GM19324 (cell line): Measurements from ENCODE around the gene RAB15.

Experiments
- ATAC-seq: cut with Tn5 transposase; IDR thresholded peaks from one replicate; pipeline ENCODE4 v1.9.1; 2021; ENCODE audit warnings: mild to moderate bottlenecking, moderate library complexity; ENCODE audit not compliant: unreplicated experiment, low FRiP score

The RAB15 gene

DNA sequence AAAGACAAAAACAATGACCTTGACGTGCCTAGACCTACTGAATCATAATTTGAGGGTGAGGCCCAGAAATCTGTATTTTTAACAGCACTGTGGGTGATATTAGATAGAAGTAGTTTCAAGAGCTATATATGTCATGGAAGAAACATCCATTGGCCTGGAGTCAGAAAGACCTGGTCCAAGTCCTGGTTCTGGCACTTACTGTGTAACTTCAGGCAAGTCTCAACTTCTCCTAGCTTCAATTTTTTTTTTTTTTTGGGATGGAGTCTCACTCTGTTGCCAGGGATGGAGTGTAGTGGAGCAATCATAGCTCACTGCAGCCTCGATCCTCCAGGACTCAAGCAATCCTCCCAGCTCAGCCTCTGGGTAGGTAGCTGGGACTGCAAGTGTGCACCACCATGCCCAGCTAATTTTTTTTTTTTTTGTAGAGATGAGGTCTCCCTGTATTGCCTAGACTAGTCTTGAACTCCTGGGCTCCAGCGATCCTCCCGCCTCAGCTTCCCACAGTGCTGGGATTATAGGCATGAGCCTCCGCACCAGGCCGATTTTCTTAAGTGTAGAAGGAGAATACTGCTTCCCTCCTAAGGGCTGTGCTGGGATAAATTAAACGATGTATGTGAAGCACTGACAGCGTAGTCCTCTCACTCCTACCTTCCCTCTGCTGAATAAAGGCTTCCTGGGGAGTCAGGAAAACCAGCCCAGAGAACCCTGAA is 15.3 kb downstream of the RAB15 start:
- ATAC-seq, result no peak

DNA sequence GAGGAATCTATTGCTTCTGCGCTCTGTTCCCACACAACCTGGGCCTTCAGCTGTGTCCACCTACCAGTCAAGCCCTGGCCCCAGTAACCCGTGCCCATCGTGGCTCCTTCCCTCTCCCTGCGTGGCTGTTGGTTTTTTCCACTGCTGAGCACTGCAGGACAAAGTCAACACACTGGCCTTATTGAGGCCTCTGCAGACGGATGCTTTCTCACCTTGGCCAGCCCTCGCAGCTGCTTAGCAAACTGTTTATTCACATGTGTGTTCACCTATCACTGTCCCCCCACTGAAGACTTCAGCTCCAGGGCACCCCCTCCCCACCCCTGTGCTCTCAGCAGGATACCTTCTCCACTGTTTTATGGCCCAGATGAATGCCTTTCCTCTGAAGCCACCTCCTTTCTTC is 16.8 kb downstream of the RAB15 start:
- no peak for ATAC-seq

DNA sequence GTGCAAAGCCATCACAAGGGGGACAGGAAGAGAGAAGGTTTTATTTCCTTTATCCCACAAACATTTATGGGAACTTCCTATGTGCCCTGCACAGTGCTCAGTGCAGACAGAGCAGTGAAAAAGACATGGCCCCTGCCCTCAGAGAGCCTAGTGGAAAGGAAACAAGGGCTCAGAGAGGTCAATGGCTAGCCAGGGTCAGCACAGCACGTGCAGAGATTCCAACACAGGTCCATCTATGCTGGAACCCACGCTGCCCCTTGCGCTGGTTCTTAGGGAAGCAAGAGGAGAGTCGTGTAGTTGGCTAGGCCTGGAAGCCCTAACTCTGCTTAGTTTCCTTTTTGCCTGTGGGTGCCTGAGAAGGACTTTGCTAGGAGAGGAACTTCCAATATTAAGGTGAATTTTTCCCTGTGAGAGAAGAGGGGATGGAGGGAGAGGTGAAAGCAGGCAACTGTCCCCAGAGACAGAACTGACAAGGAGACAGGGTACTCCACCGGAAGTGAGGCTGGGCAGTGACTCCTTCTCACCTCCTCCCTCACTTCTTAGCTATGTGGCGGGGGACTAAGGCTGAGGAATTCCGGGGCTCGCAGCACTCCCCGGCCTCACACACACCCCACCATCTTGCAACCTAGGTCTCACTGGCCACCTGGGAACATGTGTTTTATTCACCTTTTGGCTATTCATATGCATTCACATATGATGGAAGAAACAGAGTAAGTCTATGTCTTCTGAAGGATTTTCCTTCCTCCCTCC is 17.5 kb downstream of the RAB15 start:
- no peak for ATAC-seq

DNA sequence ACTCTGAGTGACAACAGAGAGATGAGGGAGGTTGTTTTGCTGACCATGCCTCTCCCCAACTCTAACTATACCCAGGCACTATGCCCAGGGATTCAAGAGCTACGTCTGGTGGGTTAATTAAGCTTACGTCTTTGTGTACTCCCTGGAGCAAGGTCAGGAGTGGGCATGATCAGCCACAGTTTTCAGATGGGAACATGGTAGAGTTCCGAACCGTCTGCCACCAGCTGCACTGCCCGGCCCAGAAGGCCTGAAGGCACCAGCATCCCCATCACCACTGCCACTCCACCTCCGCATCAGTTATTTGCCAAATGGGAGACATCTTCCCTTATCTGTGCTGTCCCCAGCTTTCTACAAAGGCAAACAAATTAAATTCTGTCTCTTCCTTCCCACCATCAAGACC is 18.5 kb downstream of the RAB15 start:
- ATAC-seq, result no peak

DNA sequence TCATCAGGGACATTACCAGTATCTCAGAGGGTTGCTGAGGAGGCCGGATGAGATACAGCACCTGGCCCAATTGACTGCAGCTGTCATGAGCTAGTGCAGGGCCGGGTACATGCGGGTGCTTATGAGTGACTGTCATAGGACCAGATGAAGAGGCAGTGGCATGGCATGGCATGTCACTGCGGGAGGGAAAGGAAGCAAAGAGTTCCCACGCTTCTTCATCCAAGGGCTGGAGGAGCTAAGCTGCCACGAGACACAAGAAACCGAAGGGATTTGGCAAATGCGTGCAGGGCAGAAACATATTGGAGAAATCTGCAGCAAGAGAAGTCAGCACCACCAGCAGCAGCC is 18.9 kb downstream of the RAB15 start:
- ATAC-seq, result no peak

DNA sequence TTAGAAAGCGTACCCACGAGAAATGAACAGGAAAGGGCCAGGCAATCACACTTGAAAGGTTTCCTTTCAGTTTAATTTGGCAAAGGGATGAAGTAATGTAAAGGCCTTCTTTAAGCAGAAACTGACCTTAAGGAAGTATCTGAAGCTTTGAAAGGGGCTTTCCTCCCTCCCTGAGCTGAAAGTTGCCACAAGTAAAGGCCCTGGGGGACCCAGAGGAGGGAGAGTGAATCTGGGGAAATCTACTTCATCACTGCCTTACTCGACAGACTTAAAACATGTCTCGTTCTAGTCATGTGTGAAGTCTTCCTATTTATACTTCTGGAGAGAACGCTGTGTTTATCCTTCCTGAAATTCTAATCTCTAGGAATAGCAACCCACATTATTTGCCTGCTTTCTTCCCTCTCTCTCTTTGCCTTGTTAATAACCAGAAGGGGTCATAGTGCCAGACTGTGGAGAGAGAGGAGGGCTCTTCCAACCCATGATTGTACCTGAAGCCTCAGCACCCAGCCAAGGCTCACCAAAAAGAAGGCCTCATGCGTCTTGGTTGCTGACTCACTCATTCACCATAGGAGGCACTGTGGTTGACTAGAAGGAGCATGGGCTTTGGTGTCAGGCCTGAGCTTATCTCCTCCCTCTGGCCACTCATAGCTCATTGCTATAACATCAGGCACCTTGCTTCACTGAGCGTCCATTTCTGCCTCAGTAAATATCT is 19.4 kb downstream of the RAB15 start:
- no peak for ATAC-seq

DNA sequence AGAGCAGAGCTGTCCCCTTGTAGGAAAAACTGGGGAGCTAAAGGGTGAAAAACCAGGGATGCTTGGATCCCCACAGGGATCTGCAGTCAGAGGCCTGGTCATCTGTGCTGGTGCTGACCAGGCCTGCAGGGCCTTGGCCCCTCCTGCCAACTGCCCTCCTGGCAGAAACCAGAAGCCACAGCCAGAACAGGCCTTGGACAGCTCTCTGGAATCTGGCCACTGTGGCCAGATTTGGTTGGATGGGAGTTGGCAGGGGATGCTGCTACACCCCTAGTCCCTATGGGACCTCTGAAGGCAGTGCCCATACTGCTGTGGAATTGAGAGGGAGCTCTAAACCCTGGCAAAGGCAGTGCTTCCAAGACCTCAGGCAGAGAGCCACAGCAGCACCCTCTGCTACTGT is 20.4 kb downstream of the RAB15 start:
- ATAC-seq, result no peak

DNA sequence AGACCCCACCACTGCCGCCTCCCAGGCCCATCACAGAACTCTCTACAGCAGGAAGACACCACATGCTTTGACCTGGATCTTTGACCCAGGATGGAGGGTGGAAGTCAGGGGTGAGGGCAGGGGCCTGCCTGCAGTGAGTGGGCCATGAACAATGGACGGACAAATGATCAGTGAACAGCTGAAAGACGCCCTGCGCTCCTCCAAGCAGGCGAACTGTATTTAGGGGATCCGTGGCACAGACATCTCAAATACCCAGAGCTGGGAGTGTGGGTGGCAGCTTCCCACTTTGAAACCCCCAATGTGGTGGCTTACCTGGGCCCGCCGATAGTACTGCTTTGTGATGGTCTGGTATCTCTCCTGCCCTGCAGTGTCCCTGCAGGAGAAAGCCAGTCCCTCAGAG is 20.8 kb downstream of the RAB15 start:
- no peak for ATAC-seq

DNA sequence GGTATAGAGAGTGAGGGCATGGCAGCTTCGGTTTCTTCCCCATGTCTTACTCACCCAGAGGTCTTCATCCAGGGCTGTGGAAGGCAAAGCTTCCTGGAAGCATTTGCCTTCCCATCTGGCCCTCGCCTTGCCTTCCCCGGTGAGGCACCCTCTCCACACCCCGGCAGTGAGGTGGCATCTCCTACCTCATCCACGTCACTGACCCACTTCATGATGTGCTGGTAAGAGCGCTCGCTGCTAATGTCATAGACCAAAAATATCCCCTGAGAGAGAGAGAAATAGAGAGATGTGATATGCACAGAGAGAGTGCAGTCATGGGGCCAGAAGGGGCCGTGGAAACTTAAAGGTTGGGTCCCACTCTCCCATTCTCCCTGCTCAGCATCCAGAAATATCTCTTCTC is 21.2 kb downstream of the RAB15 start:
- ATAC-seq, result no peak

DNA sequence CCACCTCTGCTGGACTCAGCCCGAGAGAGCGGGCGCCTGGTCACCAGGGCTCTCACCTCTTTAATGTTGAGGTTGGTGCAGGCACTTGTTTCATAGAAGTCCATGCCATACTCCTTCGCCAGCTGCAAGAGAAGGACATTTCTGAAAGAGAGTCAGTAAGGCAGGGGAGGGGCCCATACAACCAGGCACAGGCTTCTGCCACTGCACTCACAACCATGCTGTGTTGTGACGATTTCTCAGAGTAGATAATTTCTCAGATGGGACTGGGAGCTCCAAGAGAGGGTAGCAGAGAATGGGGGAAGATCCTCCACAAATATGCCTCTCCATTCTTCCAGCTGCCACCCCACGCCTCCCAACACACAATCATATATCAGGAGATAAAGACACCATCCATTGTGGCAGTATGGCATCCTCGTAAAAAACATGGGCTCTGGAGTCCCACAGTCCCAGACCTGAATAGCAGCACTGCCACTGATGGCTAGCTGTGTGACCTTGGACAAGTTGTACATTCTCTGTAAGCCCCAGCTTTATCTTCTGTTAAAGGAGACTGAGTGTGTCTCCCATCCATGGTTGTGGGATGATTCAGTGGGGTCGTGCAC is 23.4 kb downstream of the RAB15 start:
- ATAC-seq, result no peak

DNA sequence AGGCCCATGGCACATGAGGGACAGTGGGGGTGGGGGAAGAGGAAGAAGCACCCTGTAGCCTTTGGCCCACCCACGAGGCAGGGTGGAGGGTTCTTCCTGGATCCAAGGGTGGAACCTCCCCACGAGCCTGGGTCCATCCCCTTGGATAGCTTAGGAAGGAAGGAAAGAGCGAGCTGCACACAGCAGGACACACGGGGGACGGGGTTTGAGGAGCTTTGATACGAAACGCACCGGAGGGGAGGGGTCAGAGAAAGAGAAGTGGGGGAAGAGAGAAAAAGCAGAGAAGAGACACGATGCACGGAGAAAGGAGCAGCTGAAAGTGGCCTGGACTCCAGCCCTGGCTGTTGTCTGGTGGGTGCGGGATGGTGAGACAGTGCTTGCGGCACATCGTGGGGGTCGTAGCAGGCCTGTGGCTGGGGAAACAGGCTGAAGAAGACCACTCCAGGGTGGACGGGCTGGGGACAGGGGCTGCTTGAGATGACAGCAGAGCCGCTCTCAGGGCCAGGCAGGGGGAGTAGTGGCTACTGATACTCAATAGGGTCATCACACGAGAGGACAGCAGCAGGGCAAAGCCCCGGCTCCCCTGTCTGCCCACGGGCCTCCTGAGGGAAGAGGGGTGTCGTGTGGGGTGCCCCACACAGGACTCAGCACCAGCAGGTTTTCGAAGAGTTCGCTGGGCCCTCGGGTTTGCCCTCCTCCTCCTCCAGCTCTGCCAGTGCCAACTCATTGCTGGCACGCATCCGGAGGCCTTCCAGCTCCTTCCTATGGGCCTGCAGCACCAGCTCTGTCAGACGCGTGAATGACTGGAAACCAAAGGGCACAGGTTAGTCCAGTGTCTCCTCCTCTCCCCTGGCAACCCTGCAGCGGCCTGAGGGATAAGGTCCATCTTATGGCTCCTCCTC is 24.2 kb downstream of the RAB15 start:
- no peak for ATAC-seq

DNA sequence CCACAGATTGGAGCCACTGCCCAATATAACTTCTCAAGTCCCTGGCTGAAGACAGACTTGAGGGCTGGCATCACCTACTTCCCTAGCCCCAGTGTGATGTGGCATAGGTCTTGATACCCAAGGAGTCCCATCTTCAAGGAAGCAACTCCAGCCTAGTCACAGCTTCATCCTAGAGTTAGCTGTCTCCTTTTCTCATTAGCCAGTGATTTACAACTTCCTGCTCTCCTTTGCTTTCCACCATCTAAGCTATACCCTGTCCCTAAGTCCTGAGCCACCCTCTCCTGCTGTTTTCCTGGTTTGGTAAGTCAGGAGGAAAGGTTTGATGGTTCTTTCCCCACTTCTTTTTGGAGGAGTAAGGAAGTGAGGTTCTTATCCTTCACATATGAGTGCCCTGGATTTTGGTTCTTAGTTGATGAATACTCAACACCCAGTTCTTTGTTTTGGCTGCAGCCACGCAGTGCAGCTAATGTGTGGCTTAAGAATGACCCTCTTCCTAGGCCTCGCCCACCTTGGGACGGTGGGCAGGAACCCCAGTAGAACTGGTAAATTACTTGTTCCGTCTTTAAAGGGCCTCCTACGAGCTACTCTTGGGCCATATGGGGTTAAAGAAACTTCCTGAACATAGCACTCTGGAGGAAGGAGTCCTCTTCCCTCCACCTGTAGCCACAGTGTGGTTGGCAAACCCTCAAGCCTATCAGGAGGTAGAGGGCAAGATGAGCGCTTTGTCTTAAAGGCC is 25.7 kb downstream of the RAB15 start:
- ATAC-seq, result no peak

DNA sequence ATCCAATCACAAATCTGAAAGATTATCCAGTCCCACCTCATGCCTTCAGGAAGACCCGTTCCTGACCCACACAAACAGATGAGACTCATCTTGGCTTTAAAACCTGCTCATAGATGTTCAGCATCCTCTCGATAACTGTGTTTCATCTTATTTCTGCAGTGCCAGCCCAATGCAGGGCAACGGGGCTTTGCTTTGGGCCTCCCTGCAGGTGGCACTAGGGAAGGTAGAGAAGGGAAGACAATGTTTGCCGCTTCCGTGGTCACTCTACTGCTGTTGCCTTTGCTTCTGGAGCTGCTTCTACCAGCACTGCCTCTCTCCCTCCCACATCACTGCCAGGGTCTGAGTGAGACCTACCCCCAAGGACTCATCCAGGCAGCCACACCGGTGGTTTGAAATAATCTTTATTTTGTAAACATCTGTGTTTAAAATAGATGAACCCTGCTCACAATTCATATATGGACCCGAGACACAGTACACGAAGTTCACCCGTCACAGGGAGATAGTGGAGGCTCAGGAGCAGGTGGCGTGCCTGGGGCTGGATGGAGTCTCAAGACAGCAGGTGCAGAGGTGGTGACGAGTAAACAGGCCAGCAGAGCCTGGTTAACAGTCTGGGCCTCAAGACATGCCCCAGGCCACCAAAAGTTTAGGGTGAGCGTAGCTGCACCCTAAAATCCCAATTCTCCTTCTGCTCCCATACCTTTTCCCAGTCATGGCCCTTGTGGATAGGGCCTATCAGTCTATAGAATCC is 26.5 kb downstream of the RAB15 start:
- no peak for ATAC-seq

DNA sequence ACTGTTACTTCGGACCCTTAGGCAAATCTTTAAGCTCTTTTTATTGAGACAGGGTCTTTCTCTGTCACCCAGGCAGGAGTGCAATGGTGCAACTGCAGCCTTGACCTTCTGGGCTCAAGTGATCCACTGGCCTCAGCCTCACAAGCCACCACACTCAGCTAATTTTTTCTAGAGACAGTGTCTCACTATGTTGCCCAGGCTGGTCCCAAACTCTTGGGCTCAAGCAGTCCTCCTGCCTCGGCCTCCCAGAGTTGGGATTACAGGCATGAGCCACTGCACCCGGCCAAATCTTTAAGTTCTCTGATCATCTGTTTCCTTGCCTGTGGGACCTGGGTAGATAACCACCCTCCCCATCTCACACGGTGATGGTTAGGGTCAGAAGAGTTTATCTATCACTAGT is 27.3 kb downstream of the RAB15 start:
- no peak for ATAC-seq

DNA sequence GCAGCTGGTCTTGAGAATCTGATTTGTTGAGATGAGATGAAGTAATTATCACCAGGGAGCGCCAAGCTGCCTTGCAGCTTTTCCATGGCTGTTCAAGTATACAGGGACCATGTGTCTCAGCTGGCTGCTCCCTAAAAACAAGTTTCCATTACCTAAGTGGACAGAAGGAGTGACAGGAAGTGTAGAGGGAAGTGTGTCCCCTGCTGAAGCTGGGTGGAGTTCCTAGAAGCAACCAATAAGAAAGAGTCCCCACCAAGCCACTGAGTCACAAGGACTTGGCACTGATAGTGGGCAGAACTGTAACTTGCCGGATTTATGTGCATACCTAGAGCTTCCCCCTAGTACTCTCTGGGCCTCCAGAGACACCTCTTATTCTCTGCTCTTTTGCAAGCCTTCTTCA is 28.1 kb downstream of the RAB15 start:
- ATAC-seq, result no peak

DNA sequence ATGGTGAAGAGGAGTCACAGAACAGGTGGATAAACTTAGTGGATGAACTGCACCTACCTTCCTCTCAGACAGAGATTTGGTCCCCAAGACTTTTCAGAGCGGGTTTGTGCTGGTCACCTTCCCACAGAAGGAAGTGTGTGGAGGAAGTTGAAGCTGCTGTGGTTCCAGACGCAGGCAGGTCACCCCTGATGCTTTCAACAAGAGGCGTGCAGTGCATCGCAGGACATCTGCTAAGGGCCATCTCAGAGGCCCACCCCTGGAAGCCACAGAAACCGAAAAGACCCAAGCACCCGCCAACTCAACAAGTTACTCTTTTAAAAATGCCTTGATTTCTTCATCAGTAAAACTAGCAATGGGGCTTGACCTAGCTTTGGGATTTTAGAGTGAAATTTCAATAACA is 28.6 kb downstream of the RAB15 start:
- no peak for ATAC-seq

DNA sequence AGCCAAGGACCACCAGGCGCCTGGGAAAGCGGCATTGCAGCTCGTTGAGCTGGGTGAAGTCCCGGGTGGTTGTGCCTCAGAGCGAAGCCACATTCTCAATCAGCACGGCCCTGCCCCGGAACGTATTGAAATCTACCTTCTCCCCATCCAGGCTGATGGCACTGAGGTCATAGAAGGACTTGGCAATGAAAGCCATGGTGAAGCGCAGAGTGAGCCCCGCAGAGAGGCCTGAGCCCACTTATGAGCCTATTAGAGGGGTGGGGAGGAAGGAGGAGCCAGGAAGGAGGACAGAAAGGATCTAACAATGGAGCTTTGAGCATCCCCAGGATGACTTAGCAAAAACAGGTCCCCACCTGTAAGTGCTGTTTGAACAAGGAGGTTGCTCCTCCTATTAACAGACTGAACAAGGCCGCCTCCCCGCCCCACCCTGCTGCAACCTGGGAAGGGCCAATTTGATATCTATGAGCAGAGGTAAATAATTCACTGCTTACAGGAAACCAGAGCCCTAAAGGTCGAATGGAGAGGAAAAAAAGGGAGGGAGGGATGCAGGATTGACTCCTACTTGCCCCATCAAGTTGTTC is 29.5 kb downstream of the RAB15 start, which contains the start of gene GPX2:
Gene GPX2, minus strand, starts transcription at position 215 of the 581 bp plus-strand sequence. Its CDS starts 19 bp downstream, at position 196.
- ATAC-seq, result no peak

DNA sequence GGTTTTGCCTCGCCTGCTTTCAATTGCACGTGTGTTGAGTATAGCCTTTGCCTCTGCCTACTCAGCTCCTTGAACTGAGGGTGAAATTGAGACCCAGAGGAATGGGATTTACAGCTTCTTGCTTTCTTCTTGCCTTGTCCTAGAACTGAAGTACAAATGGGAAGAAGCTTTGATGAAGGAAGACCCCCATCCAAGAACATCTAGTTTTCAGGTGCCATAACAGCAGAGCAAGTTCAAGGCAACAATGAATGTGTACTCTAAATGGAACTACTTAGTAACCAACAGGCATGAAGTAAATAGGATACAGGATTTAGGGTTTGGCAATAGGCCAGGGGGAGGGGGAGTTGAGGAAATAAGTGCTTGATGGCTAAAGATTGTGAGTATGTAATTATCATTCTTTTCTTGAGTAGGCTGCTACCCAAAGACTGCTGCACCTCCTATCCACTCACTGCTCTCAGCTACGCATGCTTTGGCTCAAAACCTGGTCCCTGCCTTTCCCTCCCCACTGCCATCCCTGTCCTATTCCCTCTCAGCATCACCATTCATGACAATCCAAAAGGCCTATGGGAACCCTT is 31.7 kb downstream of the RAB15 start:
- no peak for ATAC-seq
